HG03097 (cell line): Measurements from ENCODE around the gene MCAM.

Experiments
- ATAC-seq: cut with Tn5 transposase; IDR thresholded peaks from one replicate; pipeline ENCODE4 v1.9.1; 2021; ENCODE audit not compliant: unreplicated experiment, low FRiP score

The MCAM gene

DNA sequence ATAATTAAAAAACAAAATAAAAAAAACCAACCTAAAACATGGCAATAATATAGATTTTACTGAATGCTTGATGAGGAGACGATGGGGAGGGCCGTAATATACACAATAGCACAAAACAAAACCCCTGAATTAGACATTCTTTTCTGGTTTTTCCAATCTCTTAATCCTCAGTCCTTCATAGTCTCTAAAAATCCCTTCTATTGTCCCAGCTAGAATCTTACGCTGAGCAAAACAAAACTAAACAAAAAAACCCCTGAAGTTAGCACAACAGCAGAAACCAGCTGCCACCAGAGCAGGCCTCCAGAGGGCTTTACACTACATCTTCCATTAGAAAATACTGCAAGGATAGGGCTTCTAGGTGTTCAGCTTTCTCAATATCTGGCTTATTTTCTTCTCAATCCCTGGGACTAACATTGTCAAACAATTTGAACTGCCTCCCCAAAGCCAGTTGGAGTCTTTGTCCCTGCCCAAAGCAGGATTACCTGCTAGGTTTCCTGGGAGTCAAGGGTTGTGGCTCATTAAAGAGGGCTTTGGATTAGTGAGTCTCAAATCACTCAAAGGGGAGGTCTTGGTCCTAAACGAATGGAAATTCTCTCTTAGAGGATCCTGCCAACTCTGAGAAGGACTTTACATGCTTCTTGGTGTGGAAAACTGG, 15.3 kb upstream of the MCAM start:
- no peak for ATAC-seq

GRCh38 chr11:119330237-119330636, 13.3 kb upstream of the MCAM start:
- ATAC-seq, result no peak

DNA sequence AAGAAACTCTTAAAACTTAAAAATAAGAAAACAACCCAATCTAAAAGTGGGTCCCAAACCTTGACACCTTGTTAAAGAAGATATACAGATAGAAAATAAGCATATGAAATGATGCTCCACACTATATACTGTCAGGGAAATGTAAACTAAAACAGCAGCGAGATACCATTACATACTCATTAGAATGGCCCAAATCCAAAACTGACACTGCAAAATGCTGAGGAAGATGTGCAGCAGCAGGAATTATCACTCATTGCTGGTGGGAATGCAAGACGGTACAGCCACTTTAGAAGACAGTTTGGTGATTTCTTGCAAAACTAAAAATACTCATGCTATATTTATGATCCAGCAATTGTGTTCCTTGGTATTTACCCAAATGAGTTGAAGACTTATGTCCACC, 12.4 kb upstream of the MCAM start:
- no peak for ATAC-seq

GRCh38 chr11:119324189-119324588, 7.3 kb upstream of the MCAM start:
- no peak for ATAC-seq

DNA sequence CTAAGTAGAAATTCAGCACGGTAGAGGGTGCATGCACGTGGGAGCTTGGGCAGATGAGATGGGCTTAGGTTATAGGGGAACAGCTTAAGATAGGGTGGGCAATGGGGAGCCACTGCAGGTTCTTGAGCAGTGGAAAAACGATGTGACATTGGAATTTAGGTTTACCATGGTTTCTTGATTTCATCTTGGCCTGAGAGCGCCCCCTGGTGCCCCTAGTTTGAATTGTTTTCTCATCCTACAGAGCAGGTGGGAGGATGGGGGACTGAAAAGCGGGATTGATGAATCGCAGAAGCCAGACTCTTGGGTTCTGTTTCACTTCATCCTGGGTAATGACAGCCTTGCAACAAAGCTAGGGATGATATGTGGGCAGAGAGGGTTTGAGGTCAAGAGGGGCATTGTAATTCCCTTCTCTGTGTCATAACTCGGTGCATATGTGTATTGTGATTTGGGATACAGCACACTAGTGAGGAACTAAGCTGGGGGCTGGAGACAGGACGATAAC, 6.7 kb upstream of the MCAM start:
- ATAC-seq, result no peak

DNA sequence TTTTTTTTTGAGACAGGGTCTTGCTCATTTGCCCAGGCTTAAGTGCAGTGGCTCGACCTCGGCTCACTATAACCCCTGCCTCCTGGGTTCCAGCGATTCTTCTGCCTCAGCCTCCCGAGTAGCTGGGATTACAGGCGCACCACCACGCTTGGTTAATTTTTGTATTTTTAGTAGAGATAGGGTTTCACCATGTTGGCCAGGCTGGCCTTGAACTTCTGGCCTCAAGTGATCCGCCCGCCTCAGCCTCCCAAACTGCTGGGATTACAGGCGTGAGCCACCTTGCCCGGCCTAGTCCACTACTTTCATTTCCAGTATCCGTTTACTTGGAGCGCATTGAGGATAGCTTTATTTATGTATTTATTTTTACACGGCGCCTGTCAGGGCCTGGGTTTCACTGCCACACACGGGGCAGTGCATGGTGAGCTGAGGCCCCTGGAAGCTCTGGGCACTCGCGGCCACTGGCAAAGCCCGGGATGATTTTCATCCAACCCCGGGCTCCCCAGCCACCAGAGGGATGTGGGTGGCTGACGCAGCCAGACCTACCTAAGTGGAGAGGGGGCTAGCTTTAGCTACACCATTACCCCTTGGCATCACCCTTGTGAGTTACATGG, 6.1 kb upstream of the MCAM start:
- ATAC-seq, result no peak

- ATAC-seq, result no peak
Measured at GRCh38 chr11:119322360-119322739, 5.4 kb upstream of the MCAM start.

DNA sequence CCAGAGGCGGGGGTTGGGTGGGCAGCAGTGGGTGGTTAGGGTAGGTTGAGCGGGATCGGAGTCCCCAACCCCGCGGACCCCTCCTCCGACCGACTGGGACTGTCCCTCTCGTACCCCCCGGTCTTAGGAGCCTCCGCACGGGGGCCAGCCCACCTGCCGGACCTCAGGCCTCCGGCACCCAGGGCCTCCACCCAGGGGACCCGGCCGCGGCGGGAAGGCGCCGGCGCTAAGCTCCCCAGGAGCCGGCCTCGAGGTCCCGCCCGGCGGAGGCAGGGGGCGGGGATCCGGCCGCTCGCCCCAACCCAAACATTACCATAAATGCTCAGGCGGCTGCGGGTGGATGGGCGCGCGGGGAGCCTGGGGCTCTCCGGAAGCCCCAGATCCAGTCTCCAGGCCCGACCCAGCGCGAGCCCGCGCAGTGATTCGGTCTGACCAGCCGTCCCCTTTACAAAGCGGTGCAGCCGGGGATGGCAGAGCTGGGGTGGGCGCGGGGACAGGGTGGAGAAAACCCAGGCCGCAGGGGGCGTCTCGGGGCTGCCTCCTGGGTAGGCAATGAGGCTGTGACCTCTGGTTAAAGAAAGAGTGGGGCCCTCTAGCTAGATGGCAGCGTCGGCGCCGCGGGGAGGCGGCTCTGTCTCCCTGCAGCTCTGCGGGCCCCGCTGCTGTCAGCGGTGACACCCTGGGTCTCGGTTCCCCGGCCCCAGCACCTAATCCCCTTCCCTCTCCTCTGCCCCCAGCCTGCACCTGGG, 4.0 kb upstream of the MCAM start:
- peak; percentile 54 for ATAC-seq

GRCh38 chr11:119320240-119320775, 3.4 kb upstream of the MCAM start:
- no peak for ATAC-seq

DNA sequence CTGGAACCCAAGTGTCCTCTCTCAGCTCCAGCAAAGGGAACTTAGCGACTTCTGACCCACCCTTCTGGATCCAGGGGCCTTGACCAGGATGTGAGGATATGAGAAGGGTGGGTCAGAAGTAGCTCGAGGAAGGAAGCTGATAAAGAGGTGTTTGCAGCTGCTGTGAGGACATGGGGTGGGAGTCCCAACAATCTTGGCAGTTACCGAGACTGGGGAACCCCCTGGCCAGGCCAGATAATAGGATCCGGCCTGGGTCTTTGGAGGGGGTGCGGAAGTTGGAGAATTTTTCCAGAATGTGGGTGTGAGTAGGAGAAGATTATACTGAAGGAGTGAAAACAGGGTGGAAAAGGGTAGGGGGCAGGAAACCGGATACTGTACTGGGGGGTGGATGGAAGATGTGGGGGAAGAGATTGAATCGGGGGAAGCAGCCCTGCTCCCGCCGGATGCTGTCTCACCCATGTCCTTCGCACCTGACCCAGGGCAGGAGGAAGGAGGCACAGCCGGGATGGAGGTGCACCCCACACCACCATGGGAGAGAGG, 2.8 kb upstream of the MCAM start:
- no peak for ATAC-seq

DNA sequence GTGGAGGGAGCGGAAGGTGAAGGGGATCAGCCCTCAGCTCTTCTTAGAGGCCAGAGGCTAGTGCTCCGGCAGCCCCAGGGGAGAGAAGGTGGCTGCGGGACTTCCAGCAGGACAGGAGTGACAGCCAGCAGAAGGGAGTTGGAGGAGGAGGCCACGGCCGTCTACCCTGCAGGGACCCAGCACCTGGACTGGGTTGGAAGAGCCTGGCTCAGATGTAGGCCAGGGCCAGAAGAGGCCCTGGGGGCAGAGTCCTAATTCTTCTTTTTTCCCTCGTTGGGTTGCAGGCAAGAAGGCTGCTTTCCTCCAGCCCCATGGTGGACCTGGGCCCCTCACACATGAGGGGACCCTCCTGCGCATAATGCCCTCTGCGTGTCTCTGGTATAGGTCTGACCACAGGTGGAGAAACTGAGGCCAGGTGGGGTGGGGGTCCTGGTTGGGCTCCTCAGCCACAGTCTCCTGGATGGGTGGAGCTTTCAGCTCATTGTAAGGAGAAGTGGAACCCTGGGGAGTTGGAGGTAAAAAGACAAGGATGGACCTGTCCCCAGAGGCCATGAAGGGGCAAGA, 2.3 kb upstream of the MCAM start:
- no peak for ATAC-seq

- no peak for ATAC-seq
Measured at GRCh38 chr11:119318240-119319135, 1.6 kb upstream of the MCAM start.

DNA sequence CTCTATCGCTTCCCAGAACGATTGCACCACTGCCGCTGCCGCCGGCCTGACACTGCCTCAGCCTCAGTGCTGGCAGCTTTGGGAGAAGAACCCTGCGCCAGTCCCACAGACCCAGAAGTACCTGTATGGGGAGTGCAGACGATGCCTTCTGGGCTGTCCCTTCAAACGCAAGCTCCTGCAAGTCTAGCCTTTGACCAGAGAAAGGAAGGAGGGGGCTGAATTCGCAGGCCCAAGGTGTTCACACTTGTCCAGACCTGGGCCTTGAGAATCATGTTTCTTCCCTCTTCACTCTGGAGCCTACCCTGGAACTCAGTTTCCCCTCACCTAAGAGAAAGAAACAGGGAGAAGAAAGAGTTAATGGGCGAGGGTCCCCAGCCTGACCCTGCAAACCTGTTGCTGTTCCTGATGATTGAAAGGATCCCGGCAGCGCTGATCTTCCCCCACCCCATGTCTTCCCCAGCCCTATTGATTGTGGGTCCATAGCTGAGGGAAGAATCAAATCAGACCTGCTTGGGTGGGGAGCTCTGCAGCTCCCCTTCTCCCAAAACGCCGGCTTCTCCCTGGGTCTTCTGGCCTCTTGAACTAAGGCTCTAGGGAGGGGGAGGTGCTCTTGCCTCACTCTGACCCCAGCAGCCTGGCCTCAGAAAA, 786 bp upstream of the MCAM start:
- no peak for ATAC-seq

DNA sequence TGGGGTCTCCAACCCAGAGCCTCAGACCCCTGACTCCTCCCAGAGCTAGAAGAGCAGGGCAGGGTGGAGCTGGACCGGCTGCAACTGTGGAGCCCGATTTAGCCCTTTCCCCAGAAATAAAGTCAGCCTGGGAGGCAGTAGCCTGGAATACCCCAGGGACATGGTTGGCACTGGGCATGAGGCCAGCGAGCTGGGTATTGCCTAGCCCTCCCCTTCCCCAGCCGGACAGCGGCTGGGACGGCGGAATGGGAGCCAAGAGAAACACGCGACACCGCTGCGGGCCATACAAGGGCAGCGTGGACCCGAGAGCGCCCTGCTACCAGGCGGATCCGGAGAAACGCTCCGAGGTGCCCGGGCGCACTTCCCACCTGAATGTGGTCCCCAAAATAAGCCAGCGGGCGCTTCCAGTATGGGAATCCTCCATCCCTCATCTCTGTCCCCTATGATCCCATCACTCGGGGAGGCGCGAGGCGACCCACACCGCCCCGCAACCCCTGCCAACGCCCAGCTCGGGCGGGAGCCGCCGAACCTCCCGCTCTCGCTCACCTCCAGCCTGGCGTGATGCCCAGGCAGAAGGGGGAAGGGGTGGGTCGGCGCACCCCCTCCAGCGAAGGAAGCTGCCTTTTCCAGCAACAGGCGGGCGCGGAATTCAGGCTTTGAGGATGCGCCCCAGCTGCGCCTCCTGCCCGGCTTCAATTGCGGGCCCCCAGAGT, 758 bp downstream of the MCAM start:
- ATAC-seq, result no peak

- ATAC-seq, result no peak
Measured at GRCh38 chr11:119315131-119316015, 1.6 kb downstream of the MCAM start.

GRCh38 chr11:119314726-119315125, 2.2 kb downstream of the MCAM start:
- ATAC-seq, result no peak

GRCh38 chr11:119310682-119311052, 6.3 kb downstream of the MCAM start:
- ATAC-seq, result no peak
